Activated naive CD8-positive, alpha-beta T cell treated with anti-CD3 and anti-CD28 coated beads, Interleukin-2, amount 50 U/mL, for 16 hours (primary cell): ENCODE data around the gene GGTLC2.

ENCODE experiments used
- DNase-seq: peaks from one replicate; pipeline ENCODE4 v3.0.0-alpha.2; 2020; ENCODE audit warnings: low read depth, low spot score

GGTLC2 gene

GRCh38 chr22:22691716-22692701 is 47.6 kb downstream of the GGTLC2 start:
- DNase-seq, result no peak

GRCh38 chr22:22692707-22693530 is 48.5 kb downstream of the GGTLC2 start:
- DNase-seq, result peak; percentile 25

DNA sequence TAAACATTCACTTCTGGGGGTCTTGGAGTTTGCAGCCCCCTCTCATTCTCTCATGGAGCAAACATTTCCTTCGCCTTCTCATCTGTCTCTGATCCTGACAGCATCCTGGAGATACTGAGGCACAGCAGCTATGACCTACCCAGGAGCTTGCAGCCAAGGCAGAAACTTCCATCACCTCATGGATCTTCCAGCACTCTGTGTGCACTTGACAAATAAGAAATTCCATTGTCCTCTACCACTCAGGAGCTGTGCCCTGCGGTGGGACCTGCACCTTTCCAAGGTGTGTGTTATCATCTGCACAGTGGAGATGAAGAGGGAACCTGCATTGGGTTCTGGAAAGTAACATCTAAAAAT is 49.1 kb downstream of the GGTLC2 start:
- no peak for DNase-seq

GRCh38 chr22:22694106-22694505 is 49.7 kb downstream of the GGTLC2 start:
- no peak for DNase-seq

DNA sequence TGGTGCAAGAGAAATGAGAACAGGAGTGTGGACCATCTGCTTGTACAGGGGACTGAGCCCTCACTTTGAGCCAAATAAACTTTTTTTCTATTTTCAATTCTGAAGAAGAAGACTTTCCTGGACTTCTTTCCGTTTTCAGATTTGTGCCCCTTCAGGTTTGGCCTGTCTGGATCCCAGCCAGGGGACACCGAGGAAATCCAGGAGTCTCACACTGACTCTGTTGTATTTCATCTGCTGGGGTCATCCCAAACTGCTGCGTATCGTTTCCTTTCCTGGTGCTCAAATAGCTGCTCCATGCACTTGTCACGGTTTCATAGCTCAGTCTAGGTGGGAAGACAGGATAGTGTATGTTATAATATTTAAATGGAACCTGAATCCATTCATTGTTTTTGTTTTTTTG is 51.7 kb downstream of the GGTLC2 start:
- DNase-seq, result no peak
